Skeletal muscle tissue (tissue), 4 donors: ENCODE measurements around the gene DSE. TPM values are rescaled to one million over a fixed set of nuclear protein-coding genes. Genes with fewer than 3 reads are reported as not detected.
"Not testable (repeated sequence)": the region's sequence is repeated elsewhere in the genome, so short reads cannot be mapped to it uniquely, and the experiment has no call there.

ENCODE experiments used
- H3K27ac ChIP-seq: one replicate; pipeline ENCODE4 v1.7.0; 2013; ENCODE audit warnings: mild to moderate bottlenecking, low read depth, low read length, inconsistent platforms
- H3K27me3 ChIP-seq, 3 donors: one replicate each; pipeline ENCODE4 v1.7.0; 2013; ENCODE audit warnings: low read length in 3 of 3; ENCODE audit not compliant: control insufficient read depth in 3 of 3, insufficient read depth in 3 of 3
- H3K36me3 ChIP-seq, 3 donors: one replicate each; pipeline ENCODE4 v1.7.0; 2013; ENCODE audit warnings: low read length in 3 of 3; ENCODE audit not compliant: control insufficient read depth in 3 of 3, insufficient read depth in 3 of 3
- H3K4me1 ChIP-seq, 3 donors: one replicate each; pipeline ENCODE4 v1.7.0; 2013; ENCODE audit warnings: low read length in 3 of 3, mild to moderate bottlenecking in 3 of 3; ENCODE audit not compliant: control insufficient read depth in 3 of 3, insufficient read depth in 3 of 3
- H3K4me3 ChIP-seq, 3 donors: one replicate each; pipeline ENCODE4 v1.7.0; 2013; ENCODE audit warnings: low read length in 3 of 3
- H3K9ac ChIP-seq, 3 donors: one replicate each; pipeline ENCODE4 v1.7.0; 2013; ENCODE audit warnings: low read length in 3 of 3, mild to moderate bottlenecking in 3 of 3, moderate library complexity in 2 of 3, low read depth in 1 of 3
- H3K9me3 ChIP-seq, 3 donors: one replicate each; pipeline ENCODE4 v1.7.0; 2013; ENCODE audit warnings: low read length in 3 of 3; ENCODE audit not compliant: control insufficient read depth in 3 of 3
- total RNA-seq: library from RNA; depleted of rRNA; stranded (reverse); fragments of >200 nt; gene quantifications from one replicate; pipeline ENCODE4 v1.2.3, GENCODE V29; 2014
- donor health status: Osteomylitis.

Gene DSE
- 26.1 TPM for total RNA-seq

DNA sequence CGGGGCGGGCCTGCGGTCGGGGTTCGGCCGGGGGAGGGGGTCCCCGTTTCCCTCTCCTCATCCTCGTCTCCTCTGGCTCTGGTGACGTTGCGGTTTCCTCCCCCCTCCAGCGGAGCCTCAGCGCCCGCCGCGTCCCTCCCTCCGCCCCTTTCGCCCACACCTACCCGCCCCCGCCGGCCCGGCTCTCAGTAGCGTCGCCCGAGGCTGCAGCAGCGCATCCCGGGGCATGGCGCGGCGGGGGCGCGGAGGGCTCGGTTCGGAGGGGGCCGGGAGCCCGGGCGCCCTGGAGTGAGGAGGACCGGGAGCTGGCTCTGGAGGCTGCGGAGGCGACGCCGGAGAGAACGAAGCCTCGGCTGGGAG is at the start of gene DSE:
Gene DSE, plus strand, starts transcription at position 188 of the 360 bp plus-strand sequence. CDS start 28,304 bp downstream, outside the sequence.
- Histone ChIP-seq H3K27me3 (no peaks in the 10 kb centered on the region), H3K36me3 (no peaks in the 10 kb centered on the region), H3K9ac (peak within 1 kb of the TSS; percentile 77 to 95 (median 93)), H3K27ac (peak within 1 kb of the TSS; percentile 88), H3K9me3 (no peaks in the 10 kb centered on the region), H3K4me1 (peaks cover 4 to 12% (median 4%) of the 10 kb centered on the region in 3 donors), H3K4me3 (peak within 1 kb of the TSS; percentile 81 to 91 (median 88))

DNA sequence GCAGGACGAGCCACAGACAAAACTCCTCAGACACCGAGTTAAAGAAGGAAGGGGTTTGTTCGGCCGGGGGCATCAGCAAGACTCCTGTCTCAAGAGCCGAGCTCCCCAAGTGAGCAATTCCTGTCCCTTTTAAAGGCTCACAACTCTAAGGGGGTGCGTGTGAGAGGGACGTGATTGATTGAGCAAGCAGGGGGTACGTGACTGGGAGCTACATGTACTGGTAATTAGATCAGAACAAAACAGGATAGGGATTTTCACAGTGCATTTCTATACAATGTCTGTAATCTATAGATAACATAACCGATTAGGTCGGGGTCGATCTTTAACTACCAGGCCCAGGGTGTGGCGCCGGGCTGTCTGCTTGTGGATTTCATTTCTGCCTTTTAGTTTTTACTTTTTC is 48.8 kb upstream of the DSE start:
- H3K9me3 ChIP-seq, H3K36me3 ChIP-seq: not testable (repeated sequence)

DNA sequence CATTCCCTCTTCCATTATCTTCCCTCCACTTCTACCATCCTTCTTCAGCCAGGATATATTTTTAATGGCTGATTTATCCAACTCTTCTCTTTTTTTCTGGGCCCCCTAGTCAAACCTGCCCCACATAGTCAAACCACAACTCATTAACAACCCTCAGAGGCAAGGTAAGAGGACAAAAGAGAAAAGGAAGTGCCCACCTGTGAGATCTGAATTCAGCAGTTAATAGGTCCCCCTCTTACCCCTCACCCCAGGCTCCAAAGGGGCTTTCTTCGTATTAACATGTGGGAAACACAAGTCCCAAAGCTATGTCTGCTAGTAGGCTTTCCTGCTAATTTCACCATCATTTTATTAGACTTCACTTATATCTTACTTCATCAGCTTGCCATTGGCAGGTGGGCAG is 46.9 kb upstream of the DSE start:
- Histone ChIP-seq H3K4me1 (no peaks in the 10 kb centered on the region), H3K36me3 (no peaks in the 10 kb centered on the region), H3K27ac (no peak overlapping the region), H3K9ac (no peak overlapping the region), H3K27me3 (no peaks in the 10 kb centered on the region), H3K4me3 (no peak overlapping the region), H3K9me3 (no peaks in the 10 kb centered on the region)

More for the DNA sequence above, 48.8 kb upstream of the DSE start:
- H3K9ac ChIP-seq, H3K4me3 ChIP-seq, H3K27ac ChIP-seq, H3K4me1 ChIP-seq, H3K27me3 ChIP-seq: not testable (repeated sequence)

DNA sequence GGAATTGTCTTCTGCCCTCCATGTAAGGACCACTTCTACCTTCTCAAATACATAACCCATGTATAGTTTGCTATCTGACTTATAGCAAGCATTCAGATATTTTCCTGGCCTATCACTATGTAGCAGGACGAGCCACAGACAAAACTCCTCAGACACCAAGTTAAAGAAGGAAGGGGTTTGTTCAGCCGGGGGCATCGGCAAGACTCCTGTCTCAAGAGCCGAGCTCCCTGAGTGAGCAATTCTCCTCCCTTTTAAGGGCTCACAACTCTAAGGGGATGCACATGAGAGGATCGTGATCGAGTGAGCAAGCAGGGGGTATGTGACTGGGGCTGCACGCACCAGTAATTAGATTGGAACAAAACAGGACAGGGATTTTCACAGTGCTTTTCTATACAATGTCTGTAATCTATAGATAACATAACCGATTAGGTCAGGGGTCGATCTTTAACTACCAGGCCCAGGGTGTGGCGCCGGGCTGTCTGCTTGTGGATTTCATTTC is 45.1 kb upstream of the DSE start:
- H3K9me3 ChIP-seq, H3K9ac ChIP-seq, H3K27me3 ChIP-seq, H3K4me1 ChIP-seq, H3K36me3 ChIP-seq, H3K27ac ChIP-seq, H3K4me3 ChIP-seq: not testable (repeated sequence)

DNA sequence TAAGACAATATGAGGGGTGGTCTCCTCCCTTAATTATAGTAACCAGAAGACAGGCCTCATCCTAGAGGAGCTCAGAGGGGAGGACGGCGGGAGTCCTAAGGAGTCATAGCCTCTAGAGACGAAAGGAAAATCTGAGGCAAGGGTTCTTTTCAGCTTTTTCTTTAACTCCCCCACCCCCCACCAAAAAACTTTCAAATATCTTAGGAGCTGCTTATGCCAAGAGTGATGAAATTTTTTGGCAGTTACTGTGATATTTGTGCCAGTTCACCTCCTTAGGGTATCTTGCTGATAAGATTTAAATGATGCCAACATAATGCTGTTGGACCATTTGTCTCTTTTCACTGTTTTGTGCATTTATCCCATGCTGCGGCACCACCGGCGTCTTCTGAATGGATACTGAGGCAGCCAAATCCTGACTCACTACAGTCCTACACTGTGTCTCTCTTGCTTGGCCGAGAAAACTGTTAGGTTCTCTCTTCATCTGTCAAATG is 44.5 kb upstream of the DSE start:
- H3K4me1 ChIP-seq, result no peaks in the 10 kb centered on the region
- no peak overlapping the region for H3K9ac ChIP-seq
- no peak overlapping the region for H3K27ac ChIP-seq
- no peaks in the 10 kb centered on the region for H3K9me3 ChIP-seq
- no peaks in the 10 kb centered on the region for H3K36me3 ChIP-seq
- H3K4me3 ChIP-seq, result no peak overlapping the region
- no peaks in the 10 kb centered on the region for H3K27me3 ChIP-seq

DNA sequence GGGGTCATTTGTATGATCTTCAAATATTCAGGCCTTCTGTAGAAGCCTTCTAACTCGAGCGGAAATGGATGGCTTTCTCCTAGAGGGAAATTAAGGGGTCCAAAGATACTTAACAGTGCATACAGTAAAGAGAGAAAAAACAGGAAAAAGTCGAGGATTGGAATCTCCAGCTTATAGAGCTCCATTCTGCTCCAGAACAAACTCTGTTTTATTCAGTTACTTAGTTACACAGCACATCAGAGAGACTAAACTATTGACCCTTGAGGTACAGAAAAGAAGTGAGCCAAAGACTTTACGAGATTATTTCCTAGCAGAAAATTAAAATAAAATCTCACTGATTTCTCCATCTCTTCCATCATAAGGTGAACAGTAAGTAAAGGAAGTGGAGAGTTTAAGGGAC is 43.8 kb upstream of the DSE start:
- no peak overlapping the region for H3K9ac ChIP-seq
- H3K27me3 ChIP-seq, result no peaks in the 10 kb centered on the region
- H3K4me3 ChIP-seq, result no peak overlapping the region
- no peaks in the 10 kb centered on the region for H3K4me1 ChIP-seq
- H3K27ac ChIP-seq, result peak overlapping the region; percentile 2
- H3K9me3 ChIP-seq, result no peaks in the 10 kb centered on the region
- no peaks in the 10 kb centered on the region for H3K36me3 ChIP-seq

DNA sequence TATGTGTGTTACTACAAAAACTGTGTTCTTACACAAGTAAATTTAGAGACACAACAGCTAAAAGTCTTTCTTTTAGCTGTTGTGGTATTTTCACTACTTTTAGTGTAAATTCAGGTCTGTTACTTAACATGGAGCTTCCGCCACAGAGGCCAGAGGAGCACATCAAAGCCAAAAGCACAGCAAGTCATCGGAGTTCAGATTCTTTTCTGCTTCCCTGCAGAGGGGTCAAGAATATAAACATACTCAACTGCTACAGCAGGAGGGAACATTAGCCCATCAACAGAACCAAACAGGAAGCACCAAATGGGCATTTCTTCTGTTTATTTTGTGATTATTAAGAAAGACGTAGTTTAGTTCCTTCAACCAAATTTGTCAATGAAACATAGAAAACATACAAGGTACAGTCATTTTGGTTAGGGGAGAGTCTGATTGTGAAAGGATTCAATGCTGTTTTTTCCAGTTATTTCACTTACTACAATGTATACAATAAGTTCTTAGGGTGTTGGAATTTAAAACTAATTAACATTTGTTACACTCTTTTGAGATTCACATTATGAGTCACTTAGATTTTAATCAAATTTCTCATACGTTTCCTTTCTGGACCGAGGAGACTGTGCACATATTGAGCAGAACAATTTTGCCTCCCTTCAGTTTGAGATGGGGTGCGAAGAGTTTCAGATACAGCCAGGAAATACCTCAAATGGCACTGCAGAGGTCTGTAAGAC is 42.8 kb upstream of the DSE start:
- peak overlapping the region; percentile 23 for H3K27ac ChIP-seq
- H3K9ac ChIP-seq, result no peak overlapping the region
- no peaks in the 10 kb centered on the region for H3K4me1 ChIP-seq
- no peaks in the 10 kb centered on the region for H3K36me3 ChIP-seq
- H3K27me3 ChIP-seq, result no peaks in the 10 kb centered on the region
- no peaks in the 10 kb centered on the region for H3K9me3 ChIP-seq
- H3K4me3 ChIP-seq, result no peak overlapping the region

DNA sequence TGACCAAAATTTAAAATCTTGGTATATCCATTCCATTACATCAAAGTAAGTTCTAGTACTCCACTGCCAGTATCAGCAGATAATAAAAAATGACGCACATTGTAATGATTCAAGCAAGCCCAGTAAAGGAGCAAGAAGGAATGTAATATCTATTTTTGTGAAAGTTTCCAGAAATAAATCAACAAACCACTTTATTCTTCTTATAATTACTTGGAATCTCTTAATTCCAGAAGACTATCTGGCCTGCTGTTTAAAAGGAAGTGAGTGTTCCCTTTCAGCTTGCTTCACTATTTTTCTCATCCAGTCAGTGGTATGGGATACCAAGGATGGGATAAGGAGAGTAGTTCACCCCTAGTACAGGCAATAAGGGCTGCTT is 42.2 kb upstream of the DSE start:
- no peaks in the 10 kb centered on the region for H3K27me3 ChIP-seq

DNA sequence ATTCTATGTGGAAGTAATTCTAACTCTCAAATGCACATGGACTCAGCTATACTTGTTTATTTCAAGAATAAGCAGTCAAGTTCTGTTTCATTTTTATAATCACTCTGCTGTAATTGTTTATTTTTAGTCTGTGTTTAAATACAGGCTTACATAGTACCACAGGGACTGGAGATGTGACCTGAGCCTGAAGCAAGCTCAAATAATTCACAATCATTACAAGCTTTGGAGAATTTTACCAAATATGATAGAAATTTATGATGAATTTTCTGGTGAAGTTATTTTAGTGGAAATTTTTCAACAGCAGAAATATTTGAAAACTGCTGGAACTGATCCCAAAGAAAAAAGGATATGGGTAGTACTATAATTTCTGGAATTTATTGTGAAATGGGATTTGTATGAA is 41.6 kb upstream of the DSE start:
- Histone ChIP-seq H3K27me3 (no peaks in the 10 kb centered on the region), H3K4me3 (no peak overlapping the region), H3K4me1 (no peaks in the 10 kb centered on the region), H3K9me3 (no peaks in the 10 kb centered on the region), H3K27ac (no peak overlapping the region), H3K9ac (no peak overlapping the region), H3K36me3 (no peaks in the 10 kb centered on the region)

More for the DNA sequence above, 42.2 kb upstream of the DSE start:
- Histone ChIP-seq H3K9ac (no peak overlapping the region), H3K4me1 (no peaks in the 10 kb centered on the region), H3K4me3 (no peak overlapping the region), H3K36me3 (no peaks in the 10 kb centered on the region), H3K27ac (peak overlapping the region; percentile 23), H3K9me3 (no peaks in the 10 kb centered on the region)

DNA sequence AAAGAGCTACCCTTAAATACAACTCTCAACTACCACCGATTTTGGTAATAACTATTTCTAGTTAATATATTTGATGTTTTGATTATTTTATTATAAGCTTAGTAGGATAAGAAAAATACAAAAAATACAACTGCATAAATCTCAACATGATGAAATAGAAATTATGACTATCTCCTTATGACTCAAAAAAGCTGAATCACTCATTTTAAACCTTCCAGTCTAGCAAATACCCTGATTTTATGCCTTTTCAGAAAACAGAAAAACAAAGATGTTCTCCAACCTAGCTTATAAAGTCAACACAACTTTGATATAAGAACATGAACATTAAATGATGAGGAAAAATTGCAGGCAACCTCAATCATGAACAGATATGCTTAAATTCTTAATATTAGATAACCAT is 40.2 kb upstream of the DSE start:
- H3K9ac ChIP-seq, result no peak overlapping the region
- no peak overlapping the region for H3K4me3 ChIP-seq
- H3K27ac ChIP-seq, result no peak overlapping the region
- H3K9me3 ChIP-seq, result no peaks in the 10 kb centered on the region
- no peaks in the 10 kb centered on the region for H3K27me3 ChIP-seq
- H3K4me1 ChIP-seq, result no peaks in the 10 kb centered on the region
- H3K36me3 ChIP-seq, result no peaks in the 10 kb centered on the region
